Psoas muscle (tissue), 8 donors: ENCODE data around the gene PELI2. TPM values are rescaled to one million over a fixed set of nuclear protein-coding genes. Genes with fewer than 3 reads are reported as not detected.

Experiments
- ATAC-seq, 4 donors: fragments of 200-7000 bp; cut with Tn5 transposase; one replicate each; pipeline ENCODE4 v1.9.1; 2020; ENCODE audit warnings: moderate library complexity in 3 of 4, mild to moderate bottlenecking in 2 of 4
- DNase-seq, 2 donors: peaks; one replicate each; pipeline ENCODE4 v3.0.0-alpha.2; 2020
- H3K27ac ChIP-seq: fragments of 200-600 bp; one replicate; pipeline ENCODE4 v1.8.0; 2022
- H3K27me3 ChIP-seq, 3 donors: fragments of 200-600 bp in 1 of 3; one replicate each; pipeline versions ENCODE4 v1.6.1 to v1.8.0; 2013 to 2022; ENCODE audit warnings: low read length in 2 of 3, mild to moderate bottlenecking in 2 of 3, moderate library complexity in 1 of 3; ENCODE audit not compliant: insufficient read depth in 3 of 3
- H3K36me3 ChIP-seq, 2 donors: fragments of 200-600 bp in 1 of 2; one replicate each; pipeline versions ENCODE4 v1.6.1 to v1.8.0; 2013 to 2022; ENCODE audit warnings: low read depth in 1 of 2, mild to moderate bottlenecking in 1 of 2, moderate library complexity in 1 of 2; ENCODE audit not compliant: insufficient read depth in 1 of 2
- H3K4me1 ChIP-seq: fragments of 200-600 bp; one replicate; pipeline ENCODE4 v1.8.0; 2022
- H3K4me3 ChIP-seq: fragments of 200-600 bp; one replicate; pipeline ENCODE4 v1.8.0; 2022; ENCODE audit warnings: mild to moderate bottlenecking
- H3K9me3 ChIP-seq: fragments of 200-600 bp; one replicate; pipeline ENCODE4 v1.8.0; 2022
- CTCF ChIP-seq: fragments of 200-600 bp; IDR thresholded peaks from one replicate; pipeline ENCODE4 v1.8.0; 2022; ENCODE audit warnings: antibody characterized with exemption
- WGBS, 3 donors: extraction: QIAGEN DNeasy Blood & Tissue Kit; methylation state at CpG; one replicate each; pipeline versions ENCODE4 v1.1.6 to v1.1.7; 2013; 5-methylcytosine and 5-hydroxymethylcytosine counted together
- intact Hi-C, 2 donors: fragments of 100-400 bp; cut with DNase I; formaldehyde crosslinking; loops; one replicate each; pipeline versions ENCODE4 v1.11.0 to v1.14.2; 2022
- polyA plus RNA-seq, 3 donors: library from polyadenylated mRNA; stranded (reverse); fragments of 200-250 nt; gene quantifications; one replicate each; pipeline ENCODE4 v1.2.3, GENCODE V29; 2013
- total RNA-seq, 4 donors: library from RNA; stranded (reverse); fragmentation: NEBNext Ultra II Directional in 2 of 4; extraction: Animal tissue kit (Norgen Biotek cat#: 25700) in 2 of 4; gene quantifications; one replicate each; pipeline versions ENCODE4 v1.2.1 to v1.2.4, GENCODE V29; 2021 to 2023
- donor health status: healthy with polysubstance abuse.
- donor health status: DM: no; HTN: no; CAD: no; lungs with moderate emphysema.
- donor health status: Bipolar disorder and iron deficiency.
- donor health status: healthy.
- donor health status: DM: yes; HTN: yes; CAD: no.
- donor health status: DM: no; HTN: no; CAD: no.
- donor health status: DM: no; HTN: no; CAD: no.
- donor health status: DM: yes; HTN: yes; CAD: no.

PELI2 gene
- total and polyA plus RNA-seq, 7 donors, result 0.44 to 2.9 (median 1.9) TPM

GRCh38 chr14:56182410-56182809 is 64.2 kb downstream of the PELI2 start:
- no peak for DNase-seq
- Histone ChIP-seq H3K9me3 (no peaks in the 10 kb centered on the region), H3K27ac (no peak overlapping the region), H3K36me3 (no peaks in the 10 kb centered on the region), H3K4me1 (no peaks in the 10 kb centered on the region), H3K27me3 (no peaks in the 10 kb centered on the region), H3K4me3 (no peak overlapping the region)
- no peak for ATAC-seq
- no peak for TF ChIP-seq CTCF
- WGBS, 3 donors, result 84 to 87% (median 84%) methylated on average over 4 of the region's 4 CpGs
- intact Hi-C loops, result no loop called here

DNA sequence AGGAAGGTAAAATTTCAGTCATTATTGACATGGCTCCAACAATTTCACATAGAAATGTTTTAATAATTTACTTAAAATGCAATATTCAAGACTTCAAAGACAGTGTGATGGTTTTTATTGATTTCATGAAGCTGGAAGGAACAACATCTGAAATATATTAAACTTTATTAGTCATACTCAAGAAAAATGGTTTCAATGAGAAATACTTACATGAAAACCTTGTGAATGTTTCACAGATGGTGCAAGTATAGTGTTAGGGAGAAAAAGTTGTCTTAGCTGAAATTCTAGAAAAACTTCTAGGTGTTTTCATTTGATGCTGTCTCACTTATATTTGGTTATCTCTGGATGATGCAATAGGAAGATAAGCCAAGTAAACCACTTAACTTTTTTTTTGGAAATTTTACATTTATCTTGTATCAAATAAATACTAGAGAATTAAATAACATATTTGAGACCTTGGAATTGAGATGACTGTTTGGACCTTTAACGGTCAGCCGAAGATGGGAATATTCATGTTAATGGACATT is 65.5 kb downstream of the PELI2 start:
- WGBS, 3 donors, result 90 to 96% (median 94%) methylated on average over 2 of the region's 2 CpGs
- intact Hi-C loops, result no loop called here
- ATAC-seq, result no peak

DNA sequence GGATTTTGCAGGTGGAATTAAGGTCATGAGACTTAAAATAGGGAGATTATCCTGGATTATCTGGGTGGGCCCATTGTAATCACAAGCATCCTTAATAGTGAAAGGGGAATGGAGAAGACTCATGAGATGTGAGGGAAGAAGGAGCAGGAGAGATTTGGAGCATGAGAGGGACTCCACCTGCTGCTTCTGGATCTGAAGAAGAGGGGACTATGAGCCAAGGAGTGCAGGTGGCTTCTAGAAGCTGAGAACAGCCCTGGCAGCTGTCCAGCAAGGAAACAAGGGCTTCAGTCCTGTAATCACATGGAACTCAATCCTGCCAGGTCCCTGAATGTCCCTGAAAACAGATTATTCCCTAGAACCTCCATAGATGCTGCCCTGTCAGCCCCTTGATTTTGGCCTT is 67.8 kb downstream of the PELI2 start:
- H3K4me1 ChIP-seq, result no peaks in the 10 kb centered on the region
- H3K36me3 ChIP-seq, result no peaks in the 10 kb centered on the region
- intact Hi-C loops, result no loop called here
- DNase-seq (no peak), ATAC-seq (no peak)
- TF ChIP-seq CTCF, result no peak
- no peaks in the 10 kb centered on the region for H3K27me3 ChIP-seq
- no peaks in the 10 kb centered on the region for H3K9me3 ChIP-seq
- no peak overlapping the region for H3K27ac ChIP-seq
- H3K4me3 ChIP-seq, result no peak overlapping the region

More for the DNA sequence above, 65.5 kb downstream of the PELI2 start:
- Histone ChIP-seq H3K36me3 (no peaks in the 10 kb centered on the region), H3K4me3 (no peak overlapping the region), H3K4me1 (no peaks in the 10 kb centered on the region), H3K27me3 (no peaks in the 10 kb centered on the region), H3K27ac (no peak overlapping the region), H3K9me3 (no peaks in the 10 kb centered on the region)
- no peak for TF ChIP-seq CTCF
- no peak for DNase-seq

DNA sequence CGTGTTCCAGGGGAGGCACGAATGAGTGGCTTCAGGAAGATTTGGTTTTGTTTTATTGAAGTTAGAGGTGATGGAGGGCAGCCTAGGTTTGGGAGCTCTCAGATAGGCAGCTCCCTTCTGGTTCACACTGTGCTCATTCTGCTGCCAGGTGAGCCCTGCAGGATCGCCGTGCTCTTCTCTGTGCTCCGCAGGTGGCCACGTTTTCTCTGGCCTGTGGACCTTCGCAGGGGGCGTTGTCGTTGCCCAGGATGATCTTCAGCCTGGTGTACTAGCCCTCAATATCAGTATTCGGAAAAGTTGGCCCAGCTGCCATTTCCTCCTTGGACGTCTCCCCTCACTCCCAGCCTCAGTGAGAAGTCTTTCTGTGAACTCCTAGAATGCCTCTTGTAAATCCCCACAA is 69.5 kb downstream of the PELI2 start:
- no peaks in the 10 kb centered on the region for H3K27me3 ChIP-seq
- no peak overlapping the region for H3K27ac ChIP-seq
- DNase-seq (no peak), ATAC-seq (no peak)
- no peaks in the 10 kb centered on the region for H3K36me3 ChIP-seq
- intact Hi-C loops, result no loop called here
- TF ChIP-seq CTCF, result no peak
- WGBS, 3 donors, result 88 to 93% (median 91%) methylated on average over 11 of the region's 11 CpGs
- no peak overlapping the region for H3K4me3 ChIP-seq
- no peaks in the 10 kb centered on the region for H3K4me1 ChIP-seq
- H3K9me3 ChIP-seq, result no peaks in the 10 kb centered on the region

DNA sequence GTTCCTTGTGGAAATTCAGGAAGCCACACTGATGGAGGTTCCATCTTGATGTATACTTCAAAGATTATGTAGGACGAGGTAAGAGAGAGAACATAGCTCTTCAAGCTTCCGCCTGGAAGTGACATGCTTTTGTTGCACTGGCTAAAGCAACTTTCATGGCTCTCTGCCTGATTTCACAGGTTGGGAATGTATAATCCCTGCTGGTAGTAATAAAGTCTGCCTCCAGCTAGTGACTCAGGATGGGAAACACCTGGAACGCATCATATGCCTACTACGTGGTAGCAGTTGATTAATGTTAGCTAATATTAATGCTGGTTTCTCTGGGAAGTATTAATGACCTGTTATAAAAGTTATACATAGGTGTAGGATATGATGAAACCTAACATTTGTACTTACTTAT is 71.1 kb downstream of the PELI2 start:
- H3K27me3 ChIP-seq, result no peaks in the 10 kb centered on the region
- ATAC-seq (no peak), DNase-seq (no peak)
- TF ChIP-seq CTCF, result no peak
- H3K27ac ChIP-seq, result no peak overlapping the region
- WGBS, 3 donors, result 44 to 57% (median 57%) methylated on average over 4 of the region's 4 CpGs
- intact Hi-C loops, result no loop called here
- H3K9me3 ChIP-seq, result no peaks in the 10 kb centered on the region
- H3K4me1 ChIP-seq, result peaks cover 3% of the 10 kb centered on the region
- H3K36me3 ChIP-seq, result no peaks in the 10 kb centered on the region
- H3K4me3 ChIP-seq, result no peak overlapping the region
